Gastroesophageal sphincter (tissue), 3 donors: ENCODE results near the gene ELN.

Experiments used
- EP300 ChIP-seq: sonication (generic); formaldehyde crosslinking; IDR thresholded peaks from one replicate; pipeline ENCODE4 v1.6.1; 2017; ENCODE audit warnings: antibody characterized with exemption, mild to moderate bottlenecking
- POLR2A ChIP-seq, 2 donors: fragments of 450-650 bp; IDR thresholded peaks; one replicate each; pipeline ENCODE4 v1.6.1; 2017; ENCODE audit warnings: antibody characterized with exemption in 2 of 2, mild to moderate bottlenecking in 2 of 2, moderate library complexity in 1 of 2
- TF ChIP-seq, protein P1 (sequence below), 4 experiments: fragments of 200-600 bp in 2 of 4; fragments of 450-650 bp in 2 of 4; sonication (generic) in 1 of 4; IDR thresholded peaks; one replicate each; pipeline ENCODE4 v1.5.1; 2017 to 2019; ENCODE audit warnings: antibody characterized with exemption in 4 of 4, mild to moderate bottlenecking in 2 of 4, moderate library complexity in 2 of 4

DNA sequence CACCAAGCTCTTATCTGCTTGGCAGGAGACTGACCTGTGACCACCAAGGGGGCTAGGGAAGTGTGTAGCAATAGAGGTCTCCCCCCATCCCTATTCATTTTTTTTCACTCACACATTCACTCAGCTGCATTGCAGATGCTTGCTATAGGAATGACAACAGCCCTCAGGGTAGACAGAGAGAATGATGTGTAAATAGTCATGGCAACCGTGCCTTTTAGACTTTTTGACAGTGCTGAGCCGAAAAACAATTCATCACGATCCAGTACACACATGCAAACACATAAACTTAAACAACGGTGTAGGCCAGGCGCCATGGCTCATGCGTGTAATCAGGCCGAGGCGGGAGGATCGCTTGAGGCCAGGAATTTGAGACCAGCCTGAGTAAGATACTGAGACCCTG is 7.6 kb upstream of the ELN start:
- TF ChIP-seq POLR2A (IDR thresholded peaks at IDR 0.05) (no peak), EP300 (no peak)
- TF ChIP-seq, protein P1, sequence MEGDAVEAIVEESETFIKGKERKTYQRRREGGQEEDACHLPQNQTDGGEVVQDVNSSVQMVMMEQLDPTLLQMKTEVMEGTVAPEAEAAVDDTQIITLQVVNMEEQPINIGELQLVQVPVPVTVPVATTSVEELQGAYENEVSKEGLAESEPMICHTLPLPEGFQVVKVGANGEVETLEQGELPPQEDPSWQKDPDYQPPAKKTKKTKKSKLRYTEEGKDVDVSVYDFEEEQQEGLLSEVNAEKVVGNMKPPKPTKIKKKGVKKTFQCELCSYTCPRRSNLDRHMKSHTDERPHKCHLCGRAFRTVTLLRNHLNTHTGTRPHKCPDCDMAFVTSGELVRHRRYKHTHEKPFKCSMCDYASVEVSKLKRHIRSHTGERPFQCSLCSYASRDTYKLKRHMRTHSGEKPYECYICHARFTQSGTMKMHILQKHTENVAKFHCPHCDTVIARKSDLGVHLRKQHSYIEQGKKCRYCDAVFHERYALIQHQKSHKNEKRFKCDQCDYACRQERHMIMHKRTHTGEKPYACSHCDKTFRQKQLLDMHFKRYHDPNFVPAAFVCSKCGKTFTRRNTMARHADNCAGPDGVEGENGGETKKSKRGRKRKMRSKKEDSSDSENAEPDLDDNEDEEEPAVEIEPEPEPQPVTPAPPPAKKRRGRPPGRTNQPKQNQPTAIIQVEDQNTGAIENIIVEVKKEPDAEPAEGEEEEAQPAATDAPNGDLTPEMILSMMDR (IDR thresholded peaks at IDR 0.05) = no peak
